Activated T-cell treated with anti-CD3 and anti-CD28 coated beads, Interleukin-2, amount 50 U/mL, for 72 hours (primary cell): Measurements from ENCODE around the gene TSHZ2. TPM values are rescaled to one million over a fixed set of nuclear protein-coding genes. Genes with fewer than 3 reads are reported as not detected.

Experiments used
- ATAC-seq, 2 donors: fragments of 150-1000 bp; cut with Tn5 transposase; replicated peaks in 1 of 2; 2 replicates each; pipeline ENCODE4 v1.10.0; 2021; ENCODE audit warnings: moderate library complexity in 2 of 2, mild to moderate bottlenecking in 1 of 2
- DNase-seq, 2 donors: peaks; one replicate each; pipeline ENCODE4 v3.0.0; 2021 to 2022; ENCODE audit warnings: mixed read lengths in 1 of 2
- H3K27ac Mint-ChIP-seq: one replicate; pipeline ENCODE4 v1.8.0; 2022; ENCODE audit warnings: mild to moderate bottlenecking, moderate library complexity, mixed read lengths
- H3K27me3 Mint-ChIP-seq: one replicate; pipeline ENCODE4 v1.8.0; 2022; ENCODE audit warnings: low read depth, mixed read lengths
- H3K36me3 Mint-ChIP-seq, 2 donors: one replicate each; pipeline ENCODE4 v1.8.0; 2022; ENCODE audit warnings: mixed read lengths in 2 of 2, mild to moderate bottlenecking in 1 of 2; ENCODE audit not compliant: insufficient read depth in 2 of 2
- H3K4me1 Mint-ChIP-seq: one replicate; pipeline ENCODE4 v1.8.0; 2022; ENCODE audit warnings: low read depth, mixed read lengths
- H3K4me3 Mint-ChIP-seq, 2 donors: one replicate each; pipeline ENCODE4 v1.8.0; 2022; ENCODE audit warnings: mild to moderate bottlenecking in 2 of 2, mixed read lengths in 2 of 2, moderate library complexity in 2 of 2
- H3K9me3 Mint-ChIP-seq, 2 donors: one replicate each; pipeline ENCODE4 v1.8.0; 2022; ENCODE audit warnings: mixed read lengths in 2 of 2
- total RNA-seq, 2 donors: library from RNA; stranded (reverse); gene quantifications; one replicate each; pipeline ENCODE4 v1.2.3, GENCODE V29; 2022

Gene TSHZ2
- total RNA-seq, 2 donors from 2014 or later = 29.3 to 56.7 TPM

- no peaks in the 10 kb centered on the region for H3K27me3 Mint-ChIP-seq
- H3K4me3 Mint-ChIP-seq = no peak overlapping the region
- peaks cover 0 to 2% of the 10 kb centered on the region in 2 donors for H3K36me3 Mint-ChIP-seq
- DNase-seq (no peak), ATAC-seq (no peak)
- H3K27ac Mint-ChIP-seq = no peak overlapping the region
- no peaks in the 10 kb centered on the region for H3K4me1 Mint-ChIP-seq
- H3K9me3 Mint-ChIP-seq = peaks cover 0 to 2% of the 10 kb centered on the region in 2 donors
These were observed 397.7 kb downstream of the TSHZ2 start for GRCh38 chr20:53369871-53370270.

GRCh38 chr20:53370345-53370961, 398.3 kb downstream of the TSHZ2 start:
- Mint-ChIP-seq H3K27ac (no peak overlapping the region), H3K4me1 (no peaks in the 10 kb centered on the region), H3K27me3 (no peaks in the 10 kb centered on the region), H3K4me3 (no peak overlapping the region), H3K36me3 (peaks cover 0 to 2% of the 10 kb centered on the region in 2 donors), H3K9me3 (peaks cover 0 to 2% of the 10 kb centered on the region in 2 donors)
- no peak for DNase-seq
- no peak for ATAC-seq

GRCh38 chr20:53371216-53371615, 399.1 kb downstream of the TSHZ2 start:
- Mint-ChIP-seq H3K4me3 (no peak overlapping the region), H3K27ac (no peak overlapping the region), H3K9me3 (peaks cover 0 to 4% of the 10 kb centered on the region in 2 donors), H3K4me1 (no peaks in the 10 kb centered on the region), H3K36me3 (peaks cover 0 to 2% of the 10 kb centered on the region in 2 donors), H3K27me3 (no peaks in the 10 kb centered on the region)
- no peak for ATAC-seq
- DNase-seq = no peak

- Mint-ChIP-seq H3K36me3 (no peaks in the 10 kb centered on the region), H3K27ac (no peak overlapping the region), H3K4me3 (no peak overlapping the region)
These were observed 403.9 kb downstream of the TSHZ2 start for GRCh38 chr20:53376021-53376420.

GRCh38 chr20:53379014-53379832, 407.1 kb downstream of the TSHZ2 start:
- no peaks in the 10 kb centered on the region for H3K36me3 Mint-ChIP-seq
- ATAC-seq = no peak
- DNase-seq = no peak
- no peak overlapping the region for H3K4me3 Mint-ChIP-seq
- no peaks in the 10 kb centered on the region for H3K27me3 Mint-ChIP-seq
- no peak overlapping the region for H3K27ac Mint-ChIP-seq
- H3K9me3 Mint-ChIP-seq = peaks cover 0 to 2% of the 10 kb centered on the region in 2 donors
- peaks cover 12% of the 10 kb centered on the region for H3K4me1 Mint-ChIP-seq

More at GRCh38 chr20:53376021-53376420, 403.9 kb downstream of the TSHZ2 start:
- peaks cover 0 to 2% of the 10 kb centered on the region in 2 donors for H3K9me3 Mint-ChIP-seq
- ATAC-seq = no peak
- DNase-seq = no peak
- H3K27me3 Mint-ChIP-seq = no peaks in the 10 kb centered on the region
- H3K4me1 Mint-ChIP-seq = no peaks in the 10 kb centered on the region

- Mint-ChIP-seq H3K4me3 (no peak overlapping the region), H3K27ac (no peak overlapping the region), H3K27me3 (no peaks in the 10 kb centered on the region), H3K9me3 (peaks cover 0 to 2% of the 10 kb centered on the region in 2 donors), H3K36me3 (no peaks in the 10 kb centered on the region), H3K4me1 (peaks cover 12% of the 10 kb centered on the region)
- ATAC-seq (no peak), DNase-seq (no peak)
These were observed 407.6 kb downstream of the TSHZ2 start for GRCh38 chr20:53379833-53380120.

- peak; percentile 42 to 44 for ATAC-seq
- Mint-ChIP-seq H3K36me3 (no peaks in the 10 kb centered on the region), H3K27me3 (no peaks in the 10 kb centered on the region), H3K27ac (no peak overlapping the region), H3K9me3 (no peaks in the 10 kb centered on the region), H3K4me1 (peaks cover 12% of the 10 kb centered on the region), H3K4me3 (no peak overlapping the region)
- DNase-seq = no peak
These were observed 409.6 kb downstream of the TSHZ2 start for GRCh38 chr20:53381568-53382262.

GRCh38 chr20:53382263-53382844, 410.2 kb downstream of the TSHZ2 start:
- Mint-ChIP-seq H3K36me3 (no peaks in the 10 kb centered on the region), H3K4me3 (no peak overlapping the region), H3K4me1 (peaks cover 12% of the 10 kb centered on the region), H3K27ac (no peak overlapping the region), H3K9me3 (no peaks in the 10 kb centered on the region), H3K27me3 (no peaks in the 10 kb centered on the region)
- ATAC-seq = no peak
- DNase-seq = no peak

GRCh38 chr20:53383916-53384315, 411.8 kb downstream of the TSHZ2 start:
- peaks cover 27% of the 10 kb centered on the region for H3K4me1 Mint-ChIP-seq
- DNase-seq (no peak), ATAC-seq (no peak)
- H3K27me3 Mint-ChIP-seq = no peaks in the 10 kb centered on the region
- H3K36me3 Mint-ChIP-seq = no peaks in the 10 kb centered on the region
- no peak overlapping the region for H3K27ac Mint-ChIP-seq
- no peaks in the 10 kb centered on the region for H3K9me3 Mint-ChIP-seq
- H3K4me3 Mint-ChIP-seq = no peak overlapping the region

- DNase-seq (no peak), ATAC-seq (no peak)
- Mint-ChIP-seq H3K27me3 (peaks cover 5% of the 10 kb centered on the region), H3K4me1 (peaks cover 32% of the 10 kb centered on the region), H3K4me3 (no peak overlapping the region), H3K9me3 (no peaks in the 10 kb centered on the region), H3K27ac (no peak overlapping the region), H3K36me3 (no peaks in the 10 kb centered on the region)
These were observed 412.2 kb downstream of the TSHZ2 start for GRCh38 chr20:53384392-53384791.

GRCh38 chr20:53385941-53386767, 414.0 kb downstream of the TSHZ2 start:
- DNase-seq (no peak), ATAC-seq (no peak)
- Mint-ChIP-seq H3K27me3 (peaks cover 6% of the 10 kb centered on the region), H3K27ac (no peak overlapping the region), H3K4me3 (no peak overlapping the region), H3K4me1 (peaks cover 38% of the 10 kb centered on the region), H3K9me3 (no peaks in the 10 kb centered on the region), H3K36me3 (no peaks in the 10 kb centered on the region)

- peak; percentile 38 to 57 for DNase-seq
- Mint-ChIP-seq H3K27ac (peak overlapping the region; percentile 62), H3K4me1 (peaks cover 26% of the 10 kb centered on the region), H3K9me3 (no peaks in the 10 kb centered on the region), H3K4me3 (peak overlapping the region; percentile 16 to 34), H3K36me3 (no peaks in the 10 kb centered on the region), H3K27me3 (peaks cover 6% of the 10 kb centered on the region)
- peak; percentile 98 to 99 for ATAC-seq
These were observed 416.0 kb downstream of the TSHZ2 start for GRCh38 chr20:53387983-53388675.
